RWPE2 (cell line): ENCODE results near the gene TCN2.

Experiments
- ATAC-seq: fragments of 200-7000 bp; cut with Tn5 transposase; 3 replicates; pipeline ENCODE4 v1.9.1; 2021; ENCODE audit warnings: low read depth
- DNase-seq: peaks from one replicate; pipeline ENCODE4 v3.0.0-alpha.2; 2020; ENCODE audit warnings: low spot score
- H3K27ac ChIP-seq: fragments of 450-650 bp; 2 replicates; pipeline ENCODE4 v1.5.1; 2017; ENCODE audit warnings: mild to moderate bottlenecking; ENCODE audit not compliant: poor library complexity, severe bottlenecking
- H3K27me3 ChIP-seq: fragments of 250-450 bp; sonication (Bioruptor Pico); 2 replicates; pipeline ENCODE4 v1.5.1; 2021; ENCODE audit warnings: mild to moderate bottlenecking, moderate library complexity; ENCODE audit not compliant: insufficient read depth, poor library complexity, severe bottlenecking
- H3K36me3 ChIP-seq: fragments of 250-450 bp; sonication (Bioruptor Pico); 2 replicates; pipeline ENCODE4 v1.5.1; 2020; ENCODE audit warnings: low read depth, mild to moderate bottlenecking, moderate library complexity
- H3K4me1 ChIP-seq: fragments of 250-450 bp; sonication (Bioruptor Pico); 2 replicates; pipeline ENCODE4 v1.5.1; 2021; ENCODE audit warnings: mild to moderate bottlenecking, moderate library complexity; ENCODE audit not compliant: insufficient read depth, poor library complexity, severe bottlenecking
- H3K4me3 ChIP-seq: fragments of 250-450 bp; sonication (Bioruptor Pico); 2 replicates; pipeline ENCODE4 v1.5.1; 2021; ENCODE audit warnings: mild to moderate bottlenecking, moderate library complexity; ENCODE audit not compliant: severe bottlenecking
- H3K9me3 ChIP-seq: fragments of 250-450 bp; sonication (Bioruptor Pico); 2 replicates; pipeline ENCODE4 v1.5.1; 2021; ENCODE audit warnings: mild to moderate bottlenecking, moderate library complexity; ENCODE audit not compliant: severe bottlenecking
- CTCF ChIP-seq: fragments of 450-650 bp; IDR thresholded peaks from one replicate; pipeline ENCODE4 v1.5.1; 2017; ENCODE audit warnings: mild to moderate bottlenecking, moderate library complexity; ENCODE audit not compliant: poor library complexity, severe bottlenecking

TCN2 gene

DNA sequence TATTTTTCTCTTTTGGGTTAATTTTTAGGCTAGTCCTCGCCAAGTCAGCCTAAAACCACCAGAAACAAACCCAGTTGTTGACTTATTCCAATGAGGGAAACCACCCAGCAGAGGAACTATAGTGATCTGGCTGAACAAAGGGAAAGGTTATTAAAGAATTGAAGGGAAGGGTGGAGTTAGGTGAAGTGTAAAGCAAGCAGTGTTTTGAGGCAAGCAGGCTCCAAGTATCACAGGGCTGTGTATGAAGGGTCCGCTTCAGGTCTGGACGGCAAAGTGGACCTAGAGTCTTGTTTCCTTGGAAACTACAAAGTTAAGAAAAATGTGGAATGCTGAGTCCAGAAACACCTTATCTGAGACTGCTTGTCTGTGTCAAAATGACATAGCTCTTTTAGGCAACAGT lies 3.2 kb upstream of the TCN2 start:
- Histone ChIP-seq H3K9me3 (no peaks in the 10 kb centered on the region), H3K4me3 (no peak overlapping the region), H3K27me3 (no peaks in the 10 kb centered on the region), H3K36me3 (no peaks in the 10 kb centered on the region), H3K27ac (no peak overlapping the region), H3K4me1 (peaks cover 7% of the 10 kb centered on the region)
- no peak for DNase-seq
- TF ChIP-seq CTCF = no peak
- no peak for ATAC-seq

GRCh38 chr22:30604723-30605122 lies 2.3 kb upstream of the TCN2 start:
- no peak for TF ChIP-seq CTCF
- no peak overlapping the region for H3K4me3 ChIP-seq

DNA sequence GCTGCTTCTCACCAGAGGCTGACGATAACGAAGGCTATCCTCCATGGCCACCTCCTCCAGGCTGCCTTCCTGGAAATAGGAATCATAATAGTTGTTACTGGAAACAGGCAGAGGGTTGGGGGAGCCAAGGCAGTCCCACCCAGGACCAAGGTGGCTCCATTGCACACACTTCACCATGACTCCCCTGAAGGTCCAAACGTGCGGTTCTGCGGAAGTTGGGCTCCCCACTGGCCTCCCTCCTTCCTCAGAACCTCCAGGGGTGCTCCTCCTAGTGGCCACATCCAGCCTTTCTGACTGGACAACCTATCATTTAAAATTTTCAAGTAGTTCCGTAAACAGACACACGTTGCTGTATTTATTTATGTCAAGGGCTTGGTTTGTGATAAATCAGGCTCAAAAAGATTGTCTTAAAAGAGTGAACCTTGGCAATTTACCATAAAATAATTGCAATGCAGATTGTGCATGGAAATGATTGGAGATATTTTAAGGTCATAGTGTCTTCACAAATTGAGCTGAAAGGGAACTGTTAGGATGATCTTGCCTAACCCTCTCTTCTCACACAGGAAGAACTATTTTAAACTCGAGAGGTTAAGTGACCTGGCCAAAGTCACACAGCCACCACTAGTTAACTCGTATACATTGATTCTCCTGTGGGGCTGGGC lies 1.4 kb upstream of the TCN2 start:
- Histone ChIP-seq H3K27me3 (no peaks in the 10 kb centered on the region), H3K4me1 (peaks cover 16% of the 10 kb centered on the region), H3K4me3 (no peak overlapping the region), H3K9me3 (no peaks in the 10 kb centered on the region), H3K27ac (no peak overlapping the region), H3K36me3 (no peaks in the 10 kb centered on the region)
- DNase-seq = no peak
- peak; percentile 66 for TF ChIP-seq CTCF
- ATAC-seq = no peak

More at GRCh38 chr22:30604723-30605122, 2.3 kb upstream of the TCN2 start:
- Histone ChIP-seq H3K9me3 (no peaks in the 10 kb centered on the region), H3K27me3 (no peaks in the 10 kb centered on the region), H3K27ac (no peak overlapping the region), H3K36me3 (no peaks in the 10 kb centered on the region), H3K4me1 (peaks cover 16% of the 10 kb centered on the region)
- no peak for ATAC-seq
- no peak for DNase-seq

- ATAC-seq = no peak
Observed at GRCh38 chr22:30607300-30607930, 441 bp downstream of the TCN2 start.

More at GRCh38 chr22:30607300-30607930, 441 bp downstream of the TCN2 start:
- H3K4me3 ChIP-seq = no peak overlapping the region
- no peaks in the 10 kb centered on the region for H3K36me3 ChIP-seq
- H3K4me1 ChIP-seq = peaks cover 16% of the 10 kb centered on the region
- DNase-seq = no peak
- no peaks in the 10 kb centered on the region for H3K9me3 ChIP-seq
- peak overlapping the region; percentile 2 for H3K27ac ChIP-seq
- no peak for TF ChIP-seq CTCF
- no peaks in the 10 kb centered on the region for H3K27me3 ChIP-seq
